DMS114 treated with DMSO at 0.1 percent for 48 hours (cell line): ENCODE results near the gene MUC5B.
"Not testable (repeated sequence)": the region's sequence is repeated elsewhere in the genome, so short reads cannot be mapped to it uniquely, and the experiment has no call there.

Source experiments
- DNase-seq: peaks from one replicate; lab custom pipeline; 2025; ENCODE audit not compliant: unreplicated experiment; lab: John Stamatoyannopoulos, UW

The MUC5B gene

DNA sequence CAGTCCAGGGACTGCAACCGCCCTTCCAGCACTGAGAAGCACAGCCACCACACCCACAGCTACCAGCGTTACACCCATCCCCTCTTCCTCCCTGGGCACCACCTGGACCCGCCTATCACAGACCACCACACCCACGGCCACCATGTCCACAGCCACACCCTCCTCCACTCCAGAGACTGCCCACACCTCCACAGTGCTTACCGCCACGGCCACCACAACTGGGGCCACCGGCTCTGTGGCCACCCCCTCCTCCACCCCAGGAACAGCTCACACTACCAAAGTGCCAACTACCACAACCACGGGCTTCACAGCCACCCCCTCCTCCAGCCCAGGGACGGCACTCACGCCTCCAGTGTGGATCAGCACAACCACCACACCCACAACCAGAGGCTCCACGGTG lies 19.9 kb downstream of the MUC5B start:
- not testable (repeated sequence) for DNase-seq

GRCh38 chr11:1243521-1243920 lies 20.7 kb downstream of the MUC5B start:
- DNase-seq: not testable (repeated sequence)

DNA sequence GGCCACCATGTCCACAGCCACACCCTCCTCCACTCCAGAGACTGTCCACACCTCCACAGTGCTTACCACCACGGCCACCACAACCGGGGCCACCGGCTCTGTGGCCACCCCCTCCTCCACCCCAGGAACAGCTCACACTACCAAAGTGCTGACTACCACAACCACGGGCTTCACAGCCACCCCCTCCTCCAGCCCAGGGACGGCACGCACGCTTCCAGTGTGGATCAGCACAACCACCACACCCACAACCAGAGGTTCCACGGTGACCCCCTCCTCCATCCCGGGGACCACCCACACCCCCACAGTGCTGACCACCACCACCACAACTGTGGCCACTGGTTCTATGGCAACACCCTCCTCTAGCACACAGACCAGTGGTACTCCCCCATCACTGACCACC lies 21.7 kb downstream of the MUC5B start:
- not testable (repeated sequence) for DNase-seq

DNA sequence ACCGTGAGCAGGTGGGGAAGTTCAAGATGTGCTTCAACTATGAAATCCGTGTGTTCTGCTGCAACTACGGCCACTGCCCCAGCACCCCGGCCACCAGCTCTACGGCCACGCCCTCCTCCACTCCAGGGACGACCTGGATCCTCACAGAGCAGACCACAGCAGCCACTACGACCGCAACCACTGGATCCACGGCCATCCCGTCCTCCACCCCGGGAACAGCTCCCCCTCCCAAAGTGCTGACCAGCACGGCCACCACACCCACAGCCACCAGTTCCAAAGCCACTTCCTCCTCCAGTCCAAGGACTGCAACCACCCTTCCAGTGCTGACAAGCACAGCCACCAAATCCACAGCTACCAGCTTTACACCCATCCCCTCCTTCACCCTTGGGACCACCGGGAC lies 22.9 kb downstream of the MUC5B start:
- not testable (repeated sequence) for DNase-seq

DNA sequence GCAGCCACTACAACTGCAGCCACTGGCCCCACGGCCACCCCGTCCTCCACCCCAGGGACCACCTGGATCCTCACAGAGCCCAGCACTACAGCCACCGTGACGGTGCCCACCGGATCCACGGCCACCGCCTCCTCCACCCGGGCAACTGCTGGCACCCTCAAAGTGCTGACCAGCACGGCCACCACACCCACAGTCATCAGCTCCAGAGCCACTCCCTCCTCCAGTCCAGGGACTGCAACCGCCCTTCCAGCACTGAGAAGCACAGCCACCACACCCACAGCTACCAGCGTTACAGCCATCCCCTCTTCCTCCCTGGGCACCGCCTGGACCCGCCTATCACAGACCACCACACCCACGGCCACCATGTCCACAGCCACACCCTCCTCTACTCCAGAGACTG lies 23.4 kb downstream of the MUC5B start:
- DNase-seq: not testable (repeated sequence)

GRCh38 chr11:1247026-1247425 lies 24.2 kb downstream of the MUC5B start:
- DNase-seq: not testable (repeated sequence)

DNA sequence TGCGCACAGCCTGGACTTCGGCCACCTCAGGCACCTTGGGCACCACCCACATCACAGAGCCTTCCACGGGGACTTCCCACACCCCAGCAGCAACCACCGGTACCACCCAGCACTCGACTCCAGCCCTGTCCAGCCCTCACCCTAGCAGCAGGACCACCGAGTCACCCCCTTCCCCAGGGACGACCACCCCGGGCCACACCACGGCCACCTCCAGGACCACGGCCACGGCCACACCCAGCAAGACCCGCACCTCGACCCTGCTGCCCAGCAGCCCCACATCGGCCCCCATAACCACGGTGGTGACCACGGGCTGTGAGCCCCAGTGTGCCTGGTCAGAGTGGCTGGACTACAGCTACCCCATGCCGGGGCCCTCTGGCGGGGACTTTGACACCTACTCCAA lies 26.1 kb downstream of the MUC5B start:
- DNase-seq: not testable (repeated sequence)

GRCh38 chr11:1250411-1250810 lies 27.5 kb downstream of the MUC5B start:
- not testable (repeated sequence) for DNase-seq

- no peak for DNase-seq
Measured at GRCh38 chr11:1251236-1251770, 28.4 kb downstream of the MUC5B start.

DNA sequence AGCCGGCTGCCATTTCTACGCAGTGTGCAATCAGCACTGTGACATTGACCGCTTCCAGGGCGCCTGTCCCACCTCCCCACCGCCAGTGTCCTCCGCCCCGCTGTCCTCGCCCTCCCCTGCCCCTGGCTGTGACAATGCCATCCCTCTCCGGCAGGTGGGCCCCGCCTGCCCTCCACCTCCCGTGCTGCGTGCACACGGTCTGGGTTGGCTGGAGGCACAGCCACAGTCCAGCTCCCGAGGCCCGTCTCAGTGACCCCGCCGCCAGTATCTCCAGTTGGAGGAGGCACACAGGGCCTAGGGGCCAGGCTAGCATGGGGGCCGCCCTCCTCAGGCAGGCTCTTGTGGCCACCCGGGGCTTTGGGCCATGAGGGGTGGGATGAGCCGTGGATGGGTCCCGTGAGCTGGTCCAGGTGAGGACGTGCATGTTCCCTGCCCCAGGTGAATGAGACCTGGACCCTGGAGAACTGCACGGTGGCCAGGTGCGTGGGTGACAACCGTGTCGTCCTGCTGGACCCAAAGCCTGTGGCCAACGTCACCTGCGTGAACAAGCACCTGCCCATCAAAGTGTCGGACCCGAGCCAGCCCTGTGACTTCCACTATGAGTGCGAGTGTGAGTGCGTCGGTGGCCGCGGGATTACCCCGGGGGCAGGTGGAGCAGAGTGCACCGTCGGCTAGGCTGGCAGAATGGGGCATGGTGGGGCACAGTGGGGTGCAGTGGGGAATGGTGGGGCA lies 29.7 kb downstream of the MUC5B start:
- DNase-seq: no peak

DNA sequence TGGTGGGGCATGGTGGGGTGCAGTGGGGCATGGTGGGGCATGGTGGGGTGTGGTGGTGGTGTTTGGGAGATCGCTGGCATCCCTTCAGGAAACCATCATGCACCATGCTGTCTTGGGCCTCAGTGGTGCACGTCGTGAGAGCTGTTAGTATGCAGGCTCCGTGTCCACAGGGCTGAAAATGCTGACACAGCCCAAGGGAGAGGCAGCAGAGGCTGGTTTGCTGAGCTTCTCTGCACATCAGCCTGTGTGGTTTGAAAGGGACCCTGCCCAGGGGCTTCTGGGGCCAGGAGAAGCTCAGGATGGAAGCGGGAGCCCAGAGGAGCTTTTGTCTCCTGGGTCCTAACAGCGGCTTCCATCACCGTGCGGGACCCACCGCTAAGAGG lies 30.2 kb downstream of the MUC5B start:
- DNase-seq: no peak

DNA sequence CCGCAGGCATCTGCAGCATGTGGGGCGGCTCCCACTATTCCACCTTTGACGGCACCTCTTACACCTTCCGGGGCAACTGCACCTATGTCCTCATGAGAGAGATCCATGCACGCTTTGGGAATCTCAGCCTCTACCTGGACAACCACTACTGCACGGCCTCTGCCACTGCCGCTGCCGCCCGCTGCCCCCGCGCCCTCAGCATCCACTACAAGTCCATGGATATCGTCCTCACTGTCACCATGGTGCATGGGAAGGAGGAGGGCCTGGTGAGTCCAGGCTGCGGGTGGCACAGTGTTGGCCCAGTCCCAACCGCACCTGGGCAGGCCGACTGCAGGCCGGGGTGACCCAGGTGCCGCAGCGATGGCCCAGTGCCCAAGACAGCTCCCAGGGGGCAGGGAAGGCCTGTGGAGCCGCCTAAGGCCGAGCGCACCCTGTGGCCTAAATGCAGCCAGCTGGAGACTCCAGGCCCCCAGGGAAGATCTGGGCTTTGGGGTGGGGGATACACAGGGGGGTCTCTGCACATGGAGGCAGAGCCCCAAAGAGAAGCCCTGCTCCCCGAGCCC lies 31.3 kb downstream of the MUC5B start:
- no peak for DNase-seq

DNA sequence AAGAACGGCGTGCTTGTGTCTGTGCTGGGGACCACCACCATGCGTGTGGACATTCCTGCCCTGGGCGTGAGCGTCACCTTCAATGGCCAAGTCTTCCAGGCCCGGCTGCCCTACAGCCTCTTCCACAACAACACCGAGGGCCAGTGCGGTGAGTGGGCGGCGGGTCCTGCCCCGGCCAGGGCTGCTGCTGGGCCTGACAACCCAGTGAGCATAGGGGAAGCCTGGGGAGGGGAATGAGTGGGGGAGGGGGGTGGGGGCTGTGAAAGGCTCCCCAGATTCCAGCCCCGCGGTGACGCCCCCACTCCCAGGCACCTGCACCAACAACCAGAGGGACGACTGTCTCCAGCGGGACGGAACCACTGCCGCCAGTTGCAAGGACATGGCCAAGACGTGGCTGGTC lies 31.9 kb downstream of the MUC5B start:
- no peak for DNase-seq

GRCh38 chr11:1255151-1255550 lies 32.3 kb downstream of the MUC5B start:
- DNase-seq: no peak

- DNase-seq: no peak
Measured at GRCh38 chr11:1256257-1257045, 33.6 kb downstream of the MUC5B start.

GRCh38 chr11:1257366-1257765 lies 34.5 kb downstream of the MUC5B start:
- DNase-seq: no peak

- no peak for DNase-seq
Measured at GRCh38 chr11:1257916-1258315, 35.0 kb downstream of the MUC5B start.

- DNase-seq: no peak
Measured at GRCh38 chr11:1258401-1259075, 35.7 kb downstream of the MUC5B start.

GRCh38 chr11:1259076-1259461 lies 36.2 kb downstream of the MUC5B start:
- no peak for DNase-seq

- DNase-seq: no peak
Measured at GRCh38 chr11:1259561-1259960, 36.7 kb downstream of the MUC5B start.

GRCh38 chr11:1260023-1260501 lies 37.2 kb downstream of the MUC5B start:
- DNase-seq: no peak
